Activated naive CD8-positive, alpha-beta T cell (primary cell): ENCODE results near the gene CNPPD1.
A peak's percentile ranks its signal among the peaks of the same experiment; 100 is the strongest.

Source experiments
- H3K27ac Mint-ChIP-seq: one replicate; pipeline ENCODE4 v1.8.0; 2021; ENCODE audit warnings: mixed read lengths
- H3K27me3 Mint-ChIP-seq: one replicate; pipeline ENCODE4 v1.8.0; 2021; ENCODE audit warnings: mixed read lengths
- H3K36me3 Mint-ChIP-seq: one replicate; pipeline ENCODE4 v1.8.0; 2021; ENCODE audit warnings: mixed read lengths
- H3K4me1 Mint-ChIP-seq: one replicate; pipeline ENCODE4 v1.8.0; 2021; ENCODE audit warnings: low read depth, mixed read lengths
- H3K4me3 Mint-ChIP-seq: one replicate; pipeline ENCODE4 v1.8.0; 2021; ENCODE audit warnings: mild to moderate bottlenecking, mixed read lengths
- H3K9me3 Mint-ChIP-seq: one replicate; pipeline ENCODE4 v1.8.0; 2021; ENCODE audit warnings: low read depth, mixed read lengths

The CNPPD1 gene

DNA sequence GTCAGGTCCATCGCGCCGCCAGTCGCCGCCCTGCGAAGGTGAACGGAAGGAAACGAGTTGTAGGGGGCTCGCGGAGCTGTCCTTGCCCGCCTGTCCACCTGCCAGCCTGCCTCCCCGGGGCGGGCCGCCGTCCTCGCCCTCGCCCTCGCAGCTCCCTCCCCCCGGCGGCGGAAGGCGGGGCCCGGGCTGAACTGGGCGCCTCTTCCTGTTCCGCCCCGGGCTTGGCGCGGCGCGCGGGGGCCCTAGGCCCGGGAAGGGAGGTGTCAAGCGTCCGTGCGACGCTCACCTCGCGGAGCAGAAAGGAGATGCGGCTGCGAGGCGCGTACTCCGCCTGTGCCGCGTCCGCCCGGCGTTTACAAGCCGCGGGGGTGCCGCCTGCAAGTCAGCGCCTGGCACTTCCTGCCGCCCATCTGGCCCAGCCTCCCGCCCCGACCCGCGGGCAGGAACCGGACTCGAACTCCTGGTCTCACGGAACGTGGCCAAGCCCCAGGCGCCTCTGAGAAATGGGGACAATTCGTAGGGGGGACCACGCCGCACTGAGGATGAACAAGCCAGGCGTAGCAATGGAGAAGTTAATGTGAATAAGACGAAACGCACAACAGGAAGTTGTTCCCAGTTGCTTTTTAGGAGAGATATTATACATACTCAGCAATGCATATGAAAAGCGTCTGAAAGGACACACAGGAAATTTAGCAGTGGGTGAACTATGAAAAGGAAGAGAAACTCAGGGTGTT is at the start of gene CNPPD1:
CNPPD1 (minus strand) TSS at position 108 of the 734 bp plus-strand sequence; CDS start at position 11, 97 bp downstream.
- peak within 1 kb of the TSS; percentile 99 for H3K27ac Mint-ChIP-seq
- H3K9me3 Mint-ChIP-seq = no peaks in the 10 kb centered on the region
- H3K4me1 Mint-ChIP-seq = peaks cover 59% of the 10 kb centered on the region
- peaks cover 6% of the 10 kb centered on the region for H3K36me3 Mint-ChIP-seq
- H3K4me3 Mint-ChIP-seq = peak within 1 kb of the TSS; percentile 98
- no peaks in the 10 kb centered on the region for H3K27me3 Mint-ChIP-seq

DNA sequence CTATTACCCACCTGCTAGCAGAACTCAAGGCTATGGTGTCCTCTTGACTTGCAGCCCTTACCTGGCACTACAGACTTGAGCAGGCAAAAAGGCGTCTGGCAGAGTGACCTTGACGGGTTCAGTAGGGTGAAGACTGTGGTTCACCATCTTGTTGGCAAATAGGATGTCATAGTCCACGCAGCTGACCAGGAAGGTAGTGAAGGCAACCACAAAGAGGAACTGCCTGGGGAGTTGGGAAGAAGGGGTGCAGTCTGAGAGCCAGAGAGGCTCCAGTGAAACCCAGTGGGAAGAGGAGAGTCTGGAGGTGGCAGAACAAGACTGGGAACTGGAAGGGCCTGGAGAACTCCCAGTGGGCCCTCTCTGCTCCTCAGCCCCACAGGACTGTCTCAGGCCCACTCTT is 48.6 kb upstream of the CNPPD1 start:
- no peak overlapping the region for H3K27ac Mint-ChIP-seq
- H3K9me3 Mint-ChIP-seq = no peaks in the 10 kb centered on the region
- no peaks in the 10 kb centered on the region for H3K27me3 Mint-ChIP-seq
- H3K4me3 Mint-ChIP-seq = no peak overlapping the region
- H3K4me1 Mint-ChIP-seq = peaks cover 26% of the 10 kb centered on the region
- peaks cover 11% of the 10 kb centered on the region for H3K36me3 Mint-ChIP-seq

DNA sequence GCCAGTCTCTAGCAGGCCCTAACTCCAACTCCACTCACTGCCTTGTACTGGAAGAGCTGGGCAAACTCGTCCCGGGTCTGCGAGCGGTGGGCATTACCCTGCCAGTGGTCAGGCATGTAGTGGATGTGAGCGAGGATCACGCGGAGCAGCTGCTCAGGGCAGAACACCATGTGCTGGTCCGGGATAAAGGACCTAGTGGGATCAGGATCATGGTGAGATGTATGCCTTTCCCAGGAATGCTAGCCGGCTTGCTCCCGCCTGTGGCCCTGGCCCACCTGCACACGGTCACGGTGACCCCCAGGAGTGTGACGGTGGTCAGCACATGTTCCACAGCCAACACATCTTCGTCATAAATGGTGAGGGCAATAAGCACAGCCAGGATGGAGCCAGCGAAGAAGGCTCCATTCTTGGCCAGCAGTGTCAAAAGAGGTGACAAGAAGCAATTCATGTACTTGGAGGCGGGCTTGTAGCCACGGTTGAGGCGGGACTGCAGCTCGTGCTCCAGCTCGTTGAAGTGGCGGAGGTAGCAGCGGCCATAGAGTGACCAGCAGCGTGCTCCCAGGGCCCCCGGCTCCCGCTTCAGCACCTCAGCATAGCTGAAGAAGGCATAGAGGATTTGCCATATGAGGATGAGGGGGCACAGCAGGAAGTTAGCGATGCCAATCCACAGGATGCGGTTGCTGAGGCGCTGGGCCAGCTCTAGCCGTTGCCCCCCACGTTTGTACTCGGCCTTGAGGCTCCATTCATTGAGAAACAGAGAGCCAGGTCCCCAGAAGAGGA is 47.3 kb upstream of the CNPPD1 start:
- no peak overlapping the region for H3K27ac Mint-ChIP-seq
- peaks cover 30% of the 10 kb centered on the region for H3K4me1 Mint-ChIP-seq
- H3K9me3 Mint-ChIP-seq = no peaks in the 10 kb centered on the region
- H3K4me3 Mint-ChIP-seq = no peak overlapping the region
- H3K27me3 Mint-ChIP-seq = no peaks in the 10 kb centered on the region
- peaks cover 11% of the 10 kb centered on the region for H3K36me3 Mint-ChIP-seq

DNA sequence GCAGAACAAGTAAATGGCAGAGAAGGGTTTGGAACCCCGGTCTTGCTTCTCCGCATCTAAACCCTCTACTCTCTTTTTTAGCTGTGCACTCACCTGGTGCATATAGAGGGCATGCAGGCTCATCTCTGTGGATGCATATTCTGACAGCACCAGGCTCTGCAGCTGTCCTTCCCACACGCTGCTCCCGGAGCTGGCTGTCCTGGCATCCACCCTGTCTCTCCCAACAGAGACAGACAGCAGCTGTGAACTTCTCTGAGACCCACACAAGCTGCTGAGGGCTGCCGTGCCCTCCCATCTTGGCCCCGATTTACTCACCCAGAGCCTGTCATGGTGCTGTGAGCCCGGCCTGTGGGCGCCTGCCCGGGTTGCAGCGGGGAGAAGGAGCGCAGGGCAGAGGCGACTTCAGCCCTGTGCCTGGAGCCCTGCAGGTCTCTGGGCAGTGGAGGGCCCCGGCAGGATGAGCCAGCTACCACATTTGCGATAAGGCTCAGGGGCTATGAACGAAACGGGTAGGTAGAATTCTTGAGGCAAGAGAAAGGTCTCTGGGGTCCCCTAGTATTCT is 45.3 kb upstream of the CNPPD1 start:
- H3K36me3 Mint-ChIP-seq = peaks cover 11% of the 10 kb centered on the region
- H3K4me1 Mint-ChIP-seq = peaks cover 23% of the 10 kb centered on the region
- H3K9me3 Mint-ChIP-seq = no peaks in the 10 kb centered on the region
- H3K27me3 Mint-ChIP-seq = no peaks in the 10 kb centered on the region
- H3K27ac Mint-ChIP-seq = no peak overlapping the region
- H3K4me3 Mint-ChIP-seq = no peak overlapping the region

DNA sequence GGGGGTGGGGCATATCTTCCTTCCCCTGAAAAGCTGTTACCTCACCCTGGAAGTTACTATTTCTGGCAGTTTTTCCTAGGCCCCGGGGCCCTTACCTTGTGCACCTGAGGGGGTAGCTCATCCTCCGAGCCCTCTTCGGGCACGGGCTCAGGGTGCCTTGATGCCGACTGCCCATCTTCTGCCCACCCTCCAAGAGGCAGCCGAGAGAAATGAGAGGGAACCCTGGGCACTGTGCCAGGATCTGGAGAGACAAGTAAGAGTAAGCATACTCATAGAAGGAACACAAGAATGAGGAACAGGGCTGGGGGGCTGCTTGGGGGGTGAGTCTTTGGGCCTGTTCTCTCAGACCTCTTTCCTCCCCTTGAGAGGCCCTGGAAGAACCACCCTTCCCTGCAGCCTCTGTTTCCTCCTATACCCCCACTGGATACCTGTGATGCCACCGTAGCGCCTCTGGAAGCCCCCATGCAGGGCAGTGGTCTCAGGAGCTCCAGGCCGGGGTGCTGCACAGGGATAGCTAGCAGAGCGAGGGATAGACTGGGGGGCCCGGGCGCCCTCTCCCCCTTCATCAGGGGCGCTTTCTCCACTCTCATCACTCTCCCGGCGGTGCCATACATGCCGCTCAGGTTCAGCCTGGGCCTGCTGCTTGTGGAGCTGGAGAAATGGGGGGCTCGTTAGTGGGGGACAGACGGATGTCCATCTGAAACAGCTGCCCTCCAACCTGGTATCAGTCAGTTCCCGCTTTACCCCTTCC is 44.1 kb upstream of the CNPPD1 start:
- Mint-ChIP-seq H3K9me3 (no peaks in the 10 kb centered on the region), H3K36me3 (peaks cover 6% of the 10 kb centered on the region), H3K27me3 (no peaks in the 10 kb centered on the region), H3K4me3 (no peak overlapping the region), H3K4me1 (peaks cover 20% of the 10 kb centered on the region), H3K27ac (no peak overlapping the region)

DNA sequence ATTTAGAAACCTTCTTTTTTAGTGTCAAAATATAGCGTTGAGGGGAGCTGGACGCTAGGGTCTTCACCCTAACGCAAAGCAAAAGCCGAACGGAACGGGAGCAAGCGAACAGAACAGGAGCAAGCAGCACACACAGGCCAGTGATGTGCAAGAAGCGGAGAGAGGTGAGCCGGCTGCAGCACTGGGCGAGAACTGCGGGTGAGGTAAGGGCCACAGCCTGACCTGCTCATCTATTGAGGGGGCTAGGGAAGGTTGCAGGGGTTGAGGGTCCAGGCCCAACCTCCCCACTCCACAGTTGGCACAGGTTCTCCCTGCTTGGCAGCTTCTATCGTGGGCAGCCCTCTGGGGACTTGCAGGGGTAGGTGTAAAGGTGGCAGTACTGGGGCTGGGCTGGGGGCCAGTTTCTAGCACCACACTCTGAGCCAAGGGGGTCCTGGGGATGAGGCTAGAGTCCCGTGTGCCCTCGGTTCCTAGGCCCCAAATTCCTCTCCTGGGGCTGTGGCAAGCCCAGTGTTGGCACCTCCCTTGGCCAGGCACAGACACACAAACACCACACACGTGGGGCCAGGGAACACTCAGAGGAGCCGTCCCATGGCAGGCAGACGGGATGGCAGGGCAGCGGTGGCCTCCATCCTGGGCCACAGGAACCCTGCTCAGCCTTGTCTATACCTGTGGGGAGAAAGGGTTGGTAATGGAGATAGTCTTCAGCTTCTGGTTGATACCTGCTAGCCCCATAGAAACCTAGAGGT is 43.2 kb upstream of the CNPPD1 start:
- Mint-ChIP-seq H3K36me3 (peaks cover 6% of the 10 kb centered on the region), H3K27ac (no peak overlapping the region), H3K27me3 (no peaks in the 10 kb centered on the region), H3K9me3 (no peaks in the 10 kb centered on the region), H3K4me3 (peak overlapping the region; percentile 7), H3K4me1 (peaks cover 20% of the 10 kb centered on the region)

DNA sequence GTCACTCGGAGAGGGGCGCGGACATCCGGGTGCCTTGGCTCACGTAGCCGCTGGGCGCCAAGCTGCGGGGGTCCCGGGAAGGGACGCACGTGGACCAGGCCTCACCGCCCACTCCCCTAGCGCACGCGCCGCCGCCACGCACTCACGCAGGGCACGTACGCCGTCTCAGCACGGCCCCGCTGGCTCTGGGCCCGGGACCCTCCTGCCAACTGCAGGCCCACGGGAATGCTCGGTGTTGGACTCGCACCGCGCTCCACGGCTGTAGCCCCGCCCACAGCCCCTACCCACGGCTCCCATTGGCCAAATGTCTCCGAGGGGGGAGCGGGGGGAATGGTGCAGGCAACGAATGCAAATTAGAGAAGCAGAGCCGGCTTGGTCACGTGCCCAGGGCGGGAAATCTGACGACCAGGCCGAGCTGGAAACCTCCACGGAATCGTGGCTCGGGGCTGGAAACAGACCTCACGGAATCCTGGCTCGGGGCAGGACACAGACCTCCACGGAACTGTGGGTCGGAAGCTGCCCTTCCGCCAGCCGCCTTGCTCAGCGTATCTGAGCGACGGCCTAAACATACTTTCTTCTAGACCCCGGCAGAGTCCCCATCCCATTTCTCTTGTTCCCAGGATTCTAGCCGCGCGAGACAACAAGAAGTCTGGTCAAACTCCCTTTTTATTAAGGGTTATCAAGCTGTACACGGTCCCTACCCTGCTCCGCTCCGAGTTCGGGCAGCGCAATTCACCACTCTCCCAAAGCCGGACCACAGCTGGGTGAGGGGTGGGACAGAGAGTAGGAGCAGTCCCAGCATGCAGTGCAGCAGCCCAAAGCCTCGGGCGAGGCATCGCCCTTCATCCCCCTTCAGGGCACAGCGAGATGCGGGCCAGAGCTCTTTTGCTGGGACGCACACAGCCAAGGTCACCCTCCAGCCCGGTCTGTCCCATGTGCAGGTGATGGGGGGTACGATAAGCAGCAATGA is 42.3 kb upstream of the CNPPD1 start, which contains the start of gene ABCB6:
ABCB6 (minus strand) TSS at position 227 of the 970 bp plus-strand sequence. CDS start 285 bp downstream, outside the sequence.
- peak within 1 kb of the TSS; percentile 81 for H3K27ac Mint-ChIP-seq
- H3K4me3 Mint-ChIP-seq = peak within 1 kb of the TSS; percentile 88
- H3K27me3 Mint-ChIP-seq = no peaks in the 10 kb centered on the region
- no peaks in the 10 kb centered on the region for H3K9me3 Mint-ChIP-seq
- H3K4me1 Mint-ChIP-seq = peaks cover 20% of the 10 kb centered on the region
- peaks cover 7% of the 10 kb centered on the region for H3K36me3 Mint-ChIP-seq

DNA sequence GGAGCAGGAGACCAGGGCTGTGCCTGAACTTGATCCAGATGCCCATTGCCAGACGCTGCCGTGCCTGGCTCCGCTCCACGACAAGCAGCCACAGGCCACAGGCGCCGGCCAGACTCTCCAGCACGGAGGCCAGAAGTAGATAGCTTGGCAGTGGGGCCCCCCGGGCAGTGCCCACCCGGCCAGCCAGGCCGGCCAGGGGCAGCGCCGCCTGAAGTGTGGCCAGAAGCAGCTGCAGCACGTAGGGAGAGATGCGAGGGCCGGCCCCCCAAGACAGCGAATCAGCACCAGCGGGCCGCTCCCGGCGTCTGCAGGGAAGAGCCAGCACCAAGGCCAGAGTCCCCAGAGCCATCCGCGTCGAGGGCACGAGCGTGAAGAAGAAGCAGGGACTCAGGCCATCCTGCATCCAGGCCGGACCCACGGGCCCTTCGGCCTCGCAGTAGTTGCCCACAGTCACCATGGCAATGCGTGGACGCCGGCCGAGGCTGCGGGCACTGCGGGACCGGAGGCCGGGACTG is 41.5 kb upstream of the CNPPD1 start:
- Mint-ChIP-seq H3K27me3 (no peaks in the 10 kb centered on the region), H3K9me3 (no peaks in the 10 kb centered on the region), H3K4me3 (peak overlapping the region; percentile 88), H3K27ac (peak overlapping the region; percentile 81), H3K4me1 (peaks cover 20% of the 10 kb centered on the region), H3K36me3 (peaks cover 7% of the 10 kb centered on the region)

DNA sequence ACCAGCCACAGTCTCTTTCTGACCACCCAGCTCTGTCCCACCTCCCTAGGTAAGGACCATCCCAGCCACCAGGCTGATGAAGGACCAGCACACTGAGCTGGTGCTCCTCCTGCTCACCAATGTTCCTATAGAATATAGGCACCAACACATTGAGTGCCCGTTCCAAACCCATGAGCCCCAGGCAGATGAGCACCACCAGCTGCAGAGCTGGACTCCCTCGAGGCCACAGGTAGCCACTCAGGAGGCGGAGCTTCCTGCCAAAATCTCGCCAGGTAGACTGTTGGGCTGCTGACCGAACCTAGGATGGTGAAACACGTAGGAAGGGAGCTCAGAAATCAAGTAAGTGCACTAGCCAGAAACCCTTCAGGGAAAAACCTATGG is 39.8 kb upstream of the CNPPD1 start:
- Mint-ChIP-seq H3K4me3 (peak overlapping the region; percentile 72), H3K36me3 (peaks cover 5% of the 10 kb centered on the region), H3K27ac (no peak overlapping the region), H3K9me3 (no peaks in the 10 kb centered on the region), H3K27me3 (no peaks in the 10 kb centered on the region), H3K4me1 (peaks cover 20% of the 10 kb centered on the region)

DNA sequence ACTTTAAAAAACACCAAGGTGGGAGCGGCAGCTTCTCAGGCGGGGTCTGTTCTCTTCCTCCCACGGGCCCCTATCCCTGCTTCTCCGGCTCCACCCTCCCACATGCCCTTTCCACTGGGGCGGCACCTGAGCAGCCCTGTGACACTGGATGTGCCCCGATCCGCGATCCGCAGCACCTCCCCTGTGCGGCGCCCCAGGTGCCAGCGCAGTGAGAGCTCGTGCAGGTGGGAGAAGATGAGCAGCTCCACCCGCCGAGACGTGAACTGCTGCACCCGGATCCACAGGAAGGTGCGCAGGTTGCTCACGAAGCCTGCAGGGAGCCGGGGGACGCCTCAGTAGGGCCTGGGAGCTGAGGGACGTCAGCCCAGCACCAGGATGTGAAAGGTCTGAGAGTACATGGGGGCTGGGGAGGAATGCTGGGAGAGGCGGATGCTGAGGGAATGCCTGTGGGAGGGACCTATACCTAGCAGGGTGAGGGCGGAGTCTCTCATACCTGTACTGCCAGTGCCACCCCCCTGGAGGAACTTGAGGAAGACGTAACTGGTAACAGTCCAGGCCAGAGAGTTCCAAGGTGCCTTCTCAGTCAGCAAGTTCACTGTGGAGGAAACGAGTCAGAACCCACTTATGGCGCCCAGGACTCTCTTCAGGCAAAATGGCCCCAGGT is 39.3 kb upstream of the CNPPD1 start:
- Mint-ChIP-seq H3K27me3 (no peaks in the 10 kb centered on the region), H3K27ac (no peak overlapping the region)

DNA sequence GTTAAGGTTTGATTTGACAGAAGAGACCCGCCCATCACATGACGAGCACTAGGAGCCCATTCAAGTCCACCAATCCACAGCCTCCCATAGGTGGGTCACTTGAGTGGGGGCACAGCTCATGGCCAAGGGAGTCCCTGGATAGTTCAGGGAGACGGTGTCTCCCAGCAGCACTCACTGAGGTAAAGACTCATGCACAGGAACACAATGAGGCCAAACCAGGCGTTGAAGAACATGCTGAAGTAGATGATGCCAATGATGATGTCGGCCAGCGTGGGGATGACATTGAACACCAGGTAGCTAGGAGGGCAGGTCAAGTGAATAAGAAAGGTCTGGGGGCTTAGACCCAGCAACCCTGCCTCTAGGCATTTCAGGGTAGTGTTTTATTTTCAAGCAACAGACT is 38.1 kb upstream of the CNPPD1 start:
- Mint-ChIP-seq H3K27me3 (no peaks in the 10 kb centered on the region), H3K36me3 (peaks cover 2% of the 10 kb centered on the region), H3K4me3 (no peak overlapping the region), H3K4me1 (peaks cover 34% of the 10 kb centered on the region), H3K27ac (no peak overlapping the region), H3K9me3 (no peaks in the 10 kb centered on the region)

More for the DNA sequence above, 39.3 kb upstream of the CNPPD1 start:
- Mint-ChIP-seq H3K4me1 (peaks cover 25% of the 10 kb centered on the region), H3K9me3 (no peaks in the 10 kb centered on the region), H3K36me3 (peaks cover 2% of the 10 kb centered on the region), H3K4me3 (no peak overlapping the region)

DNA sequence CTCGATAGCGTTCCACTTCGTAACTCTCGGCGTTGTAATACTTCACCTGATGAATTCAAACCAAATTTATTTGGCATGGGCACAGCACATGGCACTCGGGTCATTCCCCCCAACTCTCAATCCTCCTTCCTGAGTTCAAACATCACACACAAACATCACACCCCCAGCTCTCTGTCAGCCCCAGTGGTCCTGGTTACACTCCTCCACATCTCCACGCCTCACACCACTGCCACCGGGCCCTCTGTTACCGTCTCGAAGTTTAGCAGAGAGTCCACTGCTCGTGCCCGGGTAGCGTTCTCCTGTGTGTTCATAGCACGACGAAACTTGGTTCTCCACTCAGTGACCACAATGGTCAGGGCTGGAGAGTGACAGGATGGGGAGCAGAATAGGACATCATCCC is 37.4 kb upstream of the CNPPD1 start:
- Mint-ChIP-seq H3K36me3 (peaks cover 4% of the 10 kb centered on the region), H3K9me3 (no peaks in the 10 kb centered on the region), H3K27ac (no peak overlapping the region), H3K27me3 (no peaks in the 10 kb centered on the region), H3K4me1 (peaks cover 34% of the 10 kb centered on the region), H3K4me3 (no peak overlapping the region)
